Measurements from ENCODE around the gene IL11. TPM values are rescaled to one million over a fixed set of nuclear protein-coding genes. Genes with fewer than 3 reads are reported as not detected.

IL11 gene
- total RNA-seq, 1 donor from 2014 or later = 0.21 TPM

DNA sequence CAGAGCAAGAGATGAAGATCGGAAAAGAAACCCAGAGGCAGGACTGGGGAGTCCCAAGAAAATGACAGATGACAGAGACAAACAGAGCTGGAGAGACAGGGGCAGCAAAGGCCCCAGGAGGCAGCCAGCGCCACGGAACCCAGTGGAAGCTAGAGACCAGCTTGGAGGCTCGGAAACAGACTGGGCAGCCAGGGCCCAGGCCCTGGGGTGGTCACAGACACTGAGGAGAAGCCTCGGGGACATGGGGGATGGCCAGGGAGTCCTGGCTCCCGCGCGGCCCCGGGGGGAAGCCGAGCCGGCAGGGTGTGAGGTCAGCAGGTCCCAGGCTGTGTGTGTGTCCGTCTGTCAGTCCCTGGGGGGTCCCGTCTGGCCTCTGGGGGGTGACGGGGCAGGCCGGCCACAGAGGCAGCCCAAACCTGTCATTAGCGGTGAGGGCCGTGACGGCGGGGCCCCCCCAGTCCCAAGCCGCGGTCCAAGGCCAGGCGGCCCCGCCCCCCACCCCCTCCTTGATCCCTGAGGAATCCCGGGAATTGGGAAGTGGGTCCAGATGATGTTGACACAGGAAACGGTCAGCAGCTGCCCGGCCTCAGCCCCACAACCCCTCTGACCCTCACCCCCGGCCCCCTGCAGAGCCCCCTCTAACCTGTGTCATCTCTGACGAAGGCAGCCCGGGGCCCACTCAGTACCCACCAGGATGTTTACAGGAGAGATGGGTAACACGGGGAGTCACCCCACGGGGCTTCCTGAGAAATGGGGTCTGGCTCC, 3.9 kb upstream of the IL11 start:
- H3K4me1 Mint-ChIP-seq (ENCODE audit: unreplicated experiment) = peaks cover 8% of the 10 kb centered on the region
- no peak overlapping the region for H3K4me3 Mint-ChIP-seq (ENCODE audit: unreplicated experiment)
- peak overlapping the region; percentile 11 for H3K27ac Mint-ChIP-seq (ENCODE audit: unreplicated experiment)

DNA sequence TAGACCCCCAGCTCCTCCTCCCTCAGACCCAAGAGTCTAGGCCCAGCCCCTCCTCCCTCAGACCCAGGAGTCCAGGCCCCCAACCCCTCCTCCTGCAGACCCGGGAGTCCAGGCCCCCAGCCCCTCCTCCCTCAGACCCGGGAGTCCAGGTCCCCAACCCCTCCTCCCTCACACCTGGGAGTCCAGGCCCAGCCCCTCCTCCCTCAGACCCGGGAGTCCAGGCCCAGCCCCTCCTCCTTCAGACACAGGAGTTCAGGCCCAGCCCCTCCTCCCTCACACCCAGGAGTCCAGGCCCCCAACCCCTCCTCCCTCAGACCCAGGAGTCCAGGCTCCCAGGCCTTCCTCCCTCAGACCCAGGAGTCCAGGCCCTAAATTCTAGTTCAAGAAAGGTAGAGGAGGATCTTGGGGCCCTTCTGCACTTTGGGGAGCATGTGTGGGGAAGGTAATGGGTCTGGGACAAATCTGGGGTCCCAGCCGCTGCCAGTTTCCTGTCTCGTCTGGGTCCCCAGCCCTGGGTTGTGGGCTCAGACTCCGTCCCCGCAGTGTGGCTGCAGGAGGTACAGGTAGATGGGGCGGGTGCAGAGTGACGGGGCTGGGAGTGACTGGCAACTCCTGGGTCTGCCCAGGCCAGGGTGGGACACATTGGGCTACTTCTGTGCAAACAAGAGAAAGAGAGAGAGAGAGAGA, 3.2 kb upstream of the IL11 start:
- H3K27ac Mint-ChIP-seq (ENCODE audit: unreplicated experiment) = peak overlapping the region; percentile 11
- TF ChIP-seq, protein P1, sequence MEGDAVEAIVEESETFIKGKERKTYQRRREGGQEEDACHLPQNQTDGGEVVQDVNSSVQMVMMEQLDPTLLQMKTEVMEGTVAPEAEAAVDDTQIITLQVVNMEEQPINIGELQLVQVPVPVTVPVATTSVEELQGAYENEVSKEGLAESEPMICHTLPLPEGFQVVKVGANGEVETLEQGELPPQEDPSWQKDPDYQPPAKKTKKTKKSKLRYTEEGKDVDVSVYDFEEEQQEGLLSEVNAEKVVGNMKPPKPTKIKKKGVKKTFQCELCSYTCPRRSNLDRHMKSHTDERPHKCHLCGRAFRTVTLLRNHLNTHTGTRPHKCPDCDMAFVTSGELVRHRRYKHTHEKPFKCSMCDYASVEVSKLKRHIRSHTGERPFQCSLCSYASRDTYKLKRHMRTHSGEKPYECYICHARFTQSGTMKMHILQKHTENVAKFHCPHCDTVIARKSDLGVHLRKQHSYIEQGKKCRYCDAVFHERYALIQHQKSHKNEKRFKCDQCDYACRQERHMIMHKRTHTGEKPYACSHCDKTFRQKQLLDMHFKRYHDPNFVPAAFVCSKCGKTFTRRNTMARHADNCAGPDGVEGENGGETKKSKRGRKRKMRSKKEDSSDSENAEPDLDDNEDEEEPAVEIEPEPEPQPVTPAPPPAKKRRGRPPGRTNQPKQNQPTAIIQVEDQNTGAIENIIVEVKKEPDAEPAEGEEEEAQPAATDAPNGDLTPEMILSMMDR (IDR thresholded peaks at IDR 0.05; ENCODE audit: unreplicated experiment) = no peak
- H3K9me3 Mint-ChIP-seq (ENCODE audit: unreplicated experiment) = no peaks in the 10 kb centered on the region
- H3K4me3 Mint-ChIP-seq (ENCODE audit: unreplicated experiment) = no peak overlapping the region
- no peaks in the 10 kb centered on the region for H3K36me3 Mint-ChIP-seq (ENCODE audit: low read depth, unreplicated experiment)
- H3K27me3 Mint-ChIP-seq (ENCODE audit: unreplicated experiment) = peaks cover 22% of the 10 kb centered on the region
- no peak for DNase-seq (ENCODE audit: low spot score)
- peaks cover 8% of the 10 kb centered on the region for H3K4me1 Mint-ChIP-seq (ENCODE audit: unreplicated experiment)

More for the DNA sequence above, 3.9 kb upstream of the IL11 start:
- Mint-ChIP-seq H3K9me3 (ENCODE audit: unreplicated experiment) (no peaks in the 10 kb centered on the region), H3K27me3 (ENCODE audit: unreplicated experiment) (peaks cover 22% of the 10 kb centered on the region), H3K36me3 (ENCODE audit: low read depth, unreplicated experiment) (no peaks in the 10 kb centered on the region)
- no peak for DNase-seq (ENCODE audit: low spot score)
- TF ChIP-seq, protein P1 (IDR thresholded peaks at IDR 0.05; ENCODE audit: unreplicated experiment) = no peak

DNA sequence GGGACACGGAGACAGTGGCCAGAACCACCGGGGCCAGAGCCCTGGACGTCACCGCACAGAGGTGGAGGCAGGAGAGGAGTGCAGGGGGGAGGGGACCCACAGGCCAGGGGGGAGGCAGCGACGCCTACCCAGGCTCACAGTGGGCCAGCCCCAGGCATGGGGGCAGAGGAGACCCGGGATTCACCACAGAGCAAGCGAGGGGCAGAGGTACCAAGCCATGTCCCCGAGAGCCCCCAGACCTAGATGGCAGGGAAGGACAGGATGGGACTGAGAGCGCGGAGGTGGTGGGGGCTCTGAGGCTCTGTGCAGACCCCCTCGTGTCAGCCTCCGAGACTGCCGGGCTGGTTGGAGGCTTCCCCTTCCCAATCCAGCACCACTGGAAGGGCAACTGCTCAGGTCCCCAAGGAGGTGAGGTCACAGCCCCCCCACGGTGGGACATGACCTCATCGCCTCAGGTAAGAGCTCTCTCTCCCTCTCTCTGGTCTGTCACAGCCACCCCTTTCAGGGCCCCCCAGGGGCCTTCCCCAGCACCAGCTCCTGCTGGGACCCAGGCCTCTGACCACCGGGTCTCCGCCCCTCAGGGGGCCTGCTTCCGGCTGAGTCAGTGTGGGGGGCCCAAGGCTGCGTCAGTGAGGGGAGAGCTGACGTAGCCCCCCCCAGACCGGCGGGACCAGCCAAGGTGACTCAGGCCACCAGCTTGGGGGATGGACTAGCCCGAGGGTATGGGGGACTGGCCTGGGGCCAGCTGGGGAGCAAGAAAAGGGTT, 2.2 kb upstream of the IL11 start:
- Mint-ChIP-seq H3K36me3 (ENCODE audit: low read depth, unreplicated experiment) (no peaks in the 10 kb centered on the region), H3K27me3 (ENCODE audit: unreplicated experiment) (peaks cover 25% of the 10 kb centered on the region), H3K4me3 (ENCODE audit: unreplicated experiment) (no peak overlapping the region), H3K4me1 (ENCODE audit: unreplicated experiment) (peaks cover 8% of the 10 kb centered on the region), H3K27ac (ENCODE audit: unreplicated experiment) (no peak overlapping the region), H3K9me3 (ENCODE audit: unreplicated experiment) (no peaks in the 10 kb centered on the region)
- TF ChIP-seq, protein P1 (IDR thresholded peaks at IDR 0.05; ENCODE audit: unreplicated experiment) = no peak
- DNase-seq (ENCODE audit: low spot score) = no peak

DNA sequence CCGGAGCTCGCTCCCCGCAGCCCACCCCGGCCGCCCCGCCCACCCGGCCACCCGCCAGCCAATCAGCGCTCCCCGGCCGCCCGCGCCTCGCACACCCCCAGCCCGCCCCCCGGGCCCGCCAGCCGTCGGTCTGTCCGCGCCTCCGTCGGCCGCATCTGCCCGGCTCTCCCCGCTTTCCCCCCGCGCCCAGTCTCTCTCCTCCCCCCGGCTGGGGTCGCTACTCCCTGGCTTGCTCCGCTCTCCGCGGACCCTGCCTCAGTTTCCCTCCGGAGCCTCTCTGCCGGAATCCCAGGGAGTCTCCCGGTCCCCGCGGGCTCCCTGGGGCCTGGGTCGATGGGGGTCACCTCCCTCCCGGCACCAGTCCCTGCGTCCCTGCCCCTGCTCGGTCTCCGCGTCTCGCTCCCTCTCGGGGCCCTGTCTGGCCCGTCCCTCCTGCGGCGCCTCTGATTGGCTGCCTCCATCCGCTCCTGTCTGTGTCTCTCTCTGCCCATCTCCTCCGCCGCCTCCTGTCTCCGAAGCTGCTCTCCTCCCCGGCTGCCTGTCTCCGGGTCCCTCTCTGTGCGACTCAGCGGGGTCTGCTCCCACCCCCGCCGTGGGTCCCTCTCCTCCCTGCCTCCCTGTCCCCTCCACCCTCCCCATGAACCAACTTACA, 484 bp downstream of the IL11 start:
- no peaks in the 10 kb centered on the region for H3K36me3 Mint-ChIP-seq (ENCODE audit: low read depth, unreplicated experiment)
- H3K27ac Mint-ChIP-seq (ENCODE audit: unreplicated experiment) = no peak overlapping the region
- peak; percentile 30 for DNase-seq (ENCODE audit: low spot score)
- H3K9me3 Mint-ChIP-seq (ENCODE audit: unreplicated experiment) = no peaks in the 10 kb centered on the region
- no peak overlapping the region for H3K4me3 Mint-ChIP-seq (ENCODE audit: unreplicated experiment)
- TF ChIP-seq, protein P1 (IDR thresholded peaks at IDR 0.05; ENCODE audit: unreplicated experiment) = no peak
- peaks cover 8% of the 10 kb centered on the region for H3K4me1 Mint-ChIP-seq (ENCODE audit: unreplicated experiment)
- peaks cover 25% of the 10 kb centered on the region for H3K27me3 Mint-ChIP-seq (ENCODE audit: unreplicated experiment)
